Measurements from ENCODE around the gene PIK3C2G.

DNA sequence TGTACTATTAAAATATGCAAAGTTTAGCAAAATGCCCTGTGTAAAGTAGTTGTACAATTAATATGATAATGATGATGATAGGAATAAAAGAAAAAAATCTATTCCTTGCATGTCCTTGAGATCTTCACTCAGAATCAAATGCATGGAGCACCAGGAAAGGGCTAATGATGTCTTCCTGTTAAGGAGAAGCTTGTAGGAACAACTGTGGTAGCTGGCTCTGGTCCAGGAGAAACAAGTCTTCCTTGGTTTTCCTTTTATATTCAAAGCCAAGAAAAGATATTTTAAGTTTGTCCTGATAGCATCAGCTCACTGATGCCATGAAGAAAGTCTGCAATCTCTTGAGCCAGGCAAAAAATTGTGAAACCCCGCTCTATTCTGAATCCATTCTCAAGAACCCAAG lies 138.9 kb downstream of the PIK3C2G start:
- TF ChIP-seq EZH2phosphoT487 (IDR thresholded peaks at IDR 0.05; ENCODE audit: borderline replicate concordance, low read depth, low read length), result no peak
- TF ChIP-seq, protein P1, sequence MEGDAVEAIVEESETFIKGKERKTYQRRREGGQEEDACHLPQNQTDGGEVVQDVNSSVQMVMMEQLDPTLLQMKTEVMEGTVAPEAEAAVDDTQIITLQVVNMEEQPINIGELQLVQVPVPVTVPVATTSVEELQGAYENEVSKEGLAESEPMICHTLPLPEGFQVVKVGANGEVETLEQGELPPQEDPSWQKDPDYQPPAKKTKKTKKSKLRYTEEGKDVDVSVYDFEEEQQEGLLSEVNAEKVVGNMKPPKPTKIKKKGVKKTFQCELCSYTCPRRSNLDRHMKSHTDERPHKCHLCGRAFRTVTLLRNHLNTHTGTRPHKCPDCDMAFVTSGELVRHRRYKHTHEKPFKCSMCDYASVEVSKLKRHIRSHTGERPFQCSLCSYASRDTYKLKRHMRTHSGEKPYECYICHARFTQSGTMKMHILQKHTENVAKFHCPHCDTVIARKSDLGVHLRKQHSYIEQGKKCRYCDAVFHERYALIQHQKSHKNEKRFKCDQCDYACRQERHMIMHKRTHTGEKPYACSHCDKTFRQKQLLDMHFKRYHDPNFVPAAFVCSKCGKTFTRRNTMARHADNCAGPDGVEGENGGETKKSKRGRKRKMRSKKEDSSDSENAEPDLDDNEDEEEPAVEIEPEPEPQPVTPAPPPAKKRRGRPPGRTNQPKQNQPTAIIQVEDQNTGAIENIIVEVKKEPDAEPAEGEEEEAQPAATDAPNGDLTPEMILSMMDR (conservative IDR thresholded peaks at IDR 0.05; ENCODE audit: low read length), result no peak
